Measurements from ENCODE around the gene PLCD1. TPM values are rescaled to one million over a fixed set of nuclear protein-coding genes. Genes with fewer than 3 reads are reported as not detected.

PLCD1 gene
- total and polyA plus RNA-seq, 2 of the 8 experiments (the other 6 are each of a cell fraction or from before 2014, with no cell fraction given), result 15.3 to 19.2 TPM

DNA sequence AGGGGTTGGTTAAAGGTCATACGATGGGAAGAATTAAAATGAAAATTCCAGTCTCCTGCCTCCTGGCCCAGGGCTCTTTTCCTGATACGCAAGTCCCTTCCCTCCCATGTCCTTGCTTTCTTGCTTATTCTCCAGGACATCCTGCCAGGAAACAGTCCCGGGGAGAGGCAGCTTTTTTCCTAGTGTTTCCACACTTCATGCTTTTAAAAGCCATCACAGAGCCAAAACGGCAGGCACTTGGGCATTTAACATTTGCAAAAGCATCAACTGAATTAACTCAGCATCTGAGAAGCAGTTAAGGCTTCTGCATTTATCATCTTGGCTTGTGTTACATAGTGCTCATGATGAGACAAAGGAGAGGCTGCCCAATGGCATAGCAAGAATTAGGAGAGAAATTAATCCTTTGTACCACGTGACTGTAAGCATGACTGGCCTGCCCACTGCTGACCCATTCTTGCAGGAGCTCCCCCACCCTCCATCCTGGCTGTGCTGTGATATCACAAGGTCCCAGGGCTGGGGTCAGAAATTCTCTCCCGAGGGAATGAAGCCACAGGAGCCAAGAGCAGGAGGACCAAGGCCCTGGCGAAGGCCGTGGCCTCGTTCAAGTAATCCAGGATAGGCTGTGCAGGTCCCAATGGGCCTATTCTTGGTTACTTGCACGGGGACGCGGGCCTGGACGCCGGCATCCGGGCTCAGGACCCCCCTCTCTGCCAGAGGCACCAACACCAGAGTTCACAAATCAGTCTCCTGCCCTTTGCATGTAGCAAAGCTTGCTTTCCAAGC, 60.4 kb downstream of the PLCD1 start:
- H2BK20ac ChIP-seq (ENCODE audit: low read length), result no peak overlapping the region
- no peaks in the 10 kb centered on the region for H3K27me3 ChIP-seq (replicated peaks in 1 of 4; ENCODE audit: control insufficient read depth in 3 of 4, extremely low read depth in 1 of 4, insufficient read depth in 3 of 4, low read length in 3 of 4)
- H3K36me3 ChIP-seq (ENCODE audit: control insufficient read depth in 2 of 4, insufficient read depth in 4 of 4, low read length in 3 of 4), result no peaks in the 10 kb centered on the region; a peak in 1 of 8 replicates
- CTCF ChIA-PET (ENCODE audit: partially characterized antibody), result interaction anchor here (0.6 to 5.7 kb wide), 18 partner anchors 7 to 136 kb away, joined by 3 to 32 read pairs (median 8); no protein-coding TSS in a partner anchor
- no peak overlapping the region for H3K4me3 ChIP-seq (ENCODE audit: extremely low read depth in 1 of 4, insufficient read depth in 2 of 4, low read depth in 3 of 4, low read length in 4 of 4)
- no peaks in the 10 kb centered on the region for H3K9me3 ChIP-seq (ENCODE audit: insufficient read depth in 2 of 2, low read depth in 1 of 2, low read length in 1 of 2)
- no peaks in the 10 kb centered on the region for H3K23me2 ChIP-seq (ENCODE audit: low read depth, low read length)
- DNase-seq (ENCODE audit: low read depth in 1 of 2, low spot score in 2 of 2) (no peak), FAIRE-seq (no peak)
- no peak overlapping the region for H4K91ac ChIP-seq (replicated peaks; ENCODE audit: insufficient read length, low read length)
- H2BK15ac ChIP-seq (ENCODE audit: low read length), result no peak overlapping the region
- no peak overlapping the region for H3K27ac ChIP-seq (ENCODE audit: low read depth, low read length)
- H3K18ac ChIP-seq (ENCODE audit: extremely low read depth, low read length), result no peak overlapping the region
- H3K4me2 ChIP-seq (ENCODE audit: insufficient read depth in 1 of 2, low read depth in 2 of 2, low read length in 2 of 2), result no peak overlapping the region
- 95% methylated on average over 15 of the region's 15 CpGs; no CpG with 5 or more reads in 1 of the 2 experiments for WGBS, 2 experiments (ENCODE audit: extremely low coverage in 1 of 2, insufficient coverage in 1 of 2, insufficient read length in 1 of 2, insufficient replicate concordance in 2 of 2, low coverage in 1 of 2, low lambda C conversion rate in 2 of 2, missing lambda C conversion rate in 1 of 2)
- H3K79me2 ChIP-seq (ENCODE audit: control insufficient read depth in 1 of 2, insufficient read depth in 2 of 2, low read length in 2 of 2), result no peaks in the 10 kb centered on the region
- H3K9ac ChIP-seq (replicated peaks in 1 of 4; ENCODE audit: extremely low read depth in 1 of 4, low read depth in 3 of 4, low read length in 3 of 4), result no peak overlapping the region
- no peak overlapping the region for H3K4ac ChIP-seq (replicated peaks; ENCODE audit: insufficient read length, low read depth, low read length)
- H2BK5ac ChIP-seq (ENCODE audit: low read depth, low read length), result no peak overlapping the region
- no peak overlapping the region for H2AFZ ChIP-seq (ENCODE audit: low read length)
- H4K8ac ChIP-seq (ENCODE audit: extremely low read depth, insufficient read depth, low read length), result no peak overlapping the region
- H2BK12ac ChIP-seq (ENCODE audit: low read depth, low read length), result no peak overlapping the region
- H3K23ac ChIP-seq (ENCODE audit: insufficient read length), result no peak overlapping the region
- no peak overlapping the region for H2BK120ac ChIP-seq (replicated peaks; ENCODE audit: low read depth, low read length)
- H3K79me1 ChIP-seq (ENCODE audit: low read depth, low read length), result no peaks in the 10 kb centered on the region
- peaks cover 0 to 2% of the 10 kb centered on the region in 2 experiments for H4K20me1 ChIP-seq (replicated peaks in 1 of 2; ENCODE audit: control insufficient read depth in 1 of 2, insufficient read depth in 2 of 2, low read length in 2 of 2)
- H3K4me1 ChIP-seq (replicated peaks in 1 of 4; ENCODE audit: control insufficient read depth in 3 of 4, insufficient read depth in 4 of 4, low read length in 3 of 4), result peaks cover 0 to 3% (median 0%) of the 10 kb centered on the region in 4 experiments; a peak in 1 of 7 replicates
- no peak overlapping the region for H4K5ac ChIP-seq (ENCODE audit: insufficient read length, low read depth, low read length)
- POLR2A ChIA-PET (ENCODE audit: partially characterized antibody), result no interaction called here
- no peak overlapping the region for H3K56ac ChIP-seq (replicated peaks; ENCODE audit: insufficient read length, low read depth, low read length)
- H3K14ac ChIP-seq (ENCODE audit: insufficient read length), result no peak overlapping the region
- H2AK5ac ChIP-seq (ENCODE audit: low read depth, low read length), result no peak overlapping the region
- no peak for TF ChIP-seq TAF7 (optimal IDR thresholded peaks at IDR 0.05; ENCODE audit: borderline replicate concordance, low read depth, low read length)
- TF ChIP-seq CREB1 (IDR thresholded peaks at IDR 0.05), result no peak
- TF ChIP-seq, protein P1, sequence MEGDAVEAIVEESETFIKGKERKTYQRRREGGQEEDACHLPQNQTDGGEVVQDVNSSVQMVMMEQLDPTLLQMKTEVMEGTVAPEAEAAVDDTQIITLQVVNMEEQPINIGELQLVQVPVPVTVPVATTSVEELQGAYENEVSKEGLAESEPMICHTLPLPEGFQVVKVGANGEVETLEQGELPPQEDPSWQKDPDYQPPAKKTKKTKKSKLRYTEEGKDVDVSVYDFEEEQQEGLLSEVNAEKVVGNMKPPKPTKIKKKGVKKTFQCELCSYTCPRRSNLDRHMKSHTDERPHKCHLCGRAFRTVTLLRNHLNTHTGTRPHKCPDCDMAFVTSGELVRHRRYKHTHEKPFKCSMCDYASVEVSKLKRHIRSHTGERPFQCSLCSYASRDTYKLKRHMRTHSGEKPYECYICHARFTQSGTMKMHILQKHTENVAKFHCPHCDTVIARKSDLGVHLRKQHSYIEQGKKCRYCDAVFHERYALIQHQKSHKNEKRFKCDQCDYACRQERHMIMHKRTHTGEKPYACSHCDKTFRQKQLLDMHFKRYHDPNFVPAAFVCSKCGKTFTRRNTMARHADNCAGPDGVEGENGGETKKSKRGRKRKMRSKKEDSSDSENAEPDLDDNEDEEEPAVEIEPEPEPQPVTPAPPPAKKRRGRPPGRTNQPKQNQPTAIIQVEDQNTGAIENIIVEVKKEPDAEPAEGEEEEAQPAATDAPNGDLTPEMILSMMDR (IDR thresholded peaks at IDR 0.05; ENCODE audit: control extremely low read depth in 1 of 3, insufficient read depth in 1 of 3, low read depth in 1 of 3, low read length in 3 of 3), result no peak
- TF ChIP-seq, protein P2, sequence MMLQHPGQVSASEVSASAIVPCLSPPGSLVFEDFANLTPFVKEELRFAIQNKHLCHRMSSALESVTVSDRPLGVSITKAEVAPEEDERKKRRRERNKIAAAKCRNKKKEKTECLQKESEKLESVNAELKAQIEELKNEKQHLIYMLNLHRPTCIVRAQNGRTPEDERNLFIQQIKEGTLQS (IDR thresholded peaks at IDR 0.05; ENCODE audit: insufficient read depth, low read depth, low read length), result no peak
- TF ChIP-seq SUZ12 (IDR thresholded peaks at IDR 0.05; ENCODE audit: low read length), result no peak
- TF ChIP-seq FOSL1 (IDR thresholded peaks at IDR 0.05; ENCODE audit: insufficient read depth, low read depth, low read length), result no peak
- TF ChIP-seq EZH2 (IDR thresholded peaks at IDR 0.05; ENCODE audit: low read depth, low read length, severe bottlenecking), result no peak
- TF ChIP-seq SIN3A (conservative IDR thresholded peaks at IDR 0.05 in 1 of 2, IDR thresholded peaks at IDR 0.05 in 1 of 2; ENCODE audit: low read depth in 1 of 2, low read length in 2 of 2), result no peak
